NCI-H748 (cell line): ENCODE measurements around the gene CEP112.

Experiments
- DNase-seq: peaks from one replicate; lab custom pipeline; 2025; ENCODE audit not compliant: unreplicated experiment; lab: John Stamatoyannopoulos, UW

The CEP112 gene

GRCh38 chr17:65618516-65618915, 573.4 kb downstream of the CEP112 start:
- DNase-seq, result no peak

DNA sequence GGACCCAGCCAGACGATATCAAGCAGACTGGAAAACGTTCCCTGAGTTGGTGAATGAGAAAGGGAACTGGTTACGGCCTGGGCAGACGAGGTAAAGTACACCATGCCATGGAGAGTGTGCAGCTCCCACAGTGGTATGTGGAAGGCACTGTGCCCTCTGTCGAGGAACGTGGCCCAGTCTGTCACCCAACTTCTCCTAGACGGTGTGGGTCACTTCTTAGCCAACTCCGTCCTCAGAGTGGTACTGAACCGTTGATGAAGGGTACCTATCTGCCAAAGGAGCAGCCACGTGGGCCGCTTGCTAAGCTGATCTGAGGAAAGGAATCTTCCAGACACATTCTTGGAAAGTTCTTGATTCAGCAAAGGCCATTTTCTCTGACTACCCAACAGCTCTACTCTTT, 574.4 kb downstream of the CEP112 start:
- DNase-seq, result no peak

GRCh38 chr17:65609749-65610148, 582.2 kb downstream of the CEP112 start:
- no peak for DNase-seq

DNA sequence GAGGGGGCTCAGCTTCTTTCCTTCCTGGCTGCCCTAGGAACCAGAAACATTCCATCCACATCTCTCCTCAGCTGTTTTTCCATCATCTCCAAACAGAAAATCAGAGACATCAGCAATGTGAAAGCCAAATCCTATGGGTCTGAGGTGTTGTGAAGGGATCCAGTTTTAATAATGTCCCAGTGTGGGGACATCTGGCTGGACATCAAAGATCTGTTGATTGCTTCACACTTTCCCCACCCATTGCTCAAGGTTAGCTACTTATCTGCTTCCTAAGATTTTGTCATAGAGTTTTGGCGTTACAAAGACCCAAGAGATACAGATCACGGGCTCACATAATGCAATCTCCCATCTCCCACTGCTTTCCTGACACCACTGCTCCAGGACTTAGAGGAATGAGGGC, 582.6 kb downstream of the CEP112 start:
- DNase-seq, result no peak

- DNase-seq, result no peak
Observed at GRCh38 chr17:65604070-65604469, 587.9 kb downstream of the CEP112 start.

GRCh38 chr17:65601881-65602280, 590.1 kb downstream of the CEP112 start:
- DNase-seq, result no peak

DNA sequence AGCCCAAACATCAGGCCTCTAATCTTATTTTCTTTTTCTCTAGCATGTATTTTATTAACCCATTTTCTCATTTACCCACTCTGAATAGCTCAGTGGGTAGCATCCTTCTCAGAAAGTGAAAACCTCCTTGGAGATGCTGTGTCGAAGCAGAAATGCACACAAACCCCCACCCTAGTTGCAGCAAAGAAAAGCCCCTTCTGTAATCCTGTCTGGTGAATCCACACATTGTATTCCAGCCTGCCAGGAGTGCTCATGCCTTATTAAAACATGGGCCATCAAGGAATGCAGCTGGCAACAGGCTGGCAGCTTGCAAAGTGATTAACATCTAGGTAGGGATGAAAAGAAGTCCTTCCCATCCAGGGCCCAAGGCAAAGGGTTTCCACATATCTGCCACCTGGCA, 590.8 kb downstream of the CEP112 start:
- DNase-seq, result no peak

- no peak for DNase-seq
Observed at GRCh38 chr17:65600518-65600917, 591.4 kb downstream of the CEP112 start.

GRCh38 chr17:65599650-65600049, 592.3 kb downstream of the CEP112 start:
- no peak for DNase-seq

DNA sequence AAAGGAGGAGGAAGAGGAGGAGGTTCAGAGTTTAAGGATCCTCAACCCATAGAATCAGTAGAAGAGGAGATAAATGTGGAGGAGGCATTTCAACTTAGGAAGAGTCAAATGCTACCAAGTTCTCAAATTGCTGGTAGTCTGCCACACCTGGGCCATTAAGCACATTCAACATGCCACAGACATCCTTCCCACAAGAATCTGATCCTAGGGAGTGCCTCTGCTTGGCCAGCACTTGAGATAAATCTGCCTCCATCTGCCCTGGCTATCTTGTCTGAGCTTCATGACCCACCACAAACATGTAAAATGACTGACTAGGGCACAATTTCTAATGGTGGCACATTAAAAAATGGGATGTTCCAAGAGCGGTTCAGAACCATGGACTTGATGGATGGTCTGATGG, 593.2 kb downstream of the CEP112 start:
- no peak for DNase-seq

GRCh38 chr17:65595071-65595656, 596.8 kb downstream of the CEP112 start:
- no peak for DNase-seq

DNA sequence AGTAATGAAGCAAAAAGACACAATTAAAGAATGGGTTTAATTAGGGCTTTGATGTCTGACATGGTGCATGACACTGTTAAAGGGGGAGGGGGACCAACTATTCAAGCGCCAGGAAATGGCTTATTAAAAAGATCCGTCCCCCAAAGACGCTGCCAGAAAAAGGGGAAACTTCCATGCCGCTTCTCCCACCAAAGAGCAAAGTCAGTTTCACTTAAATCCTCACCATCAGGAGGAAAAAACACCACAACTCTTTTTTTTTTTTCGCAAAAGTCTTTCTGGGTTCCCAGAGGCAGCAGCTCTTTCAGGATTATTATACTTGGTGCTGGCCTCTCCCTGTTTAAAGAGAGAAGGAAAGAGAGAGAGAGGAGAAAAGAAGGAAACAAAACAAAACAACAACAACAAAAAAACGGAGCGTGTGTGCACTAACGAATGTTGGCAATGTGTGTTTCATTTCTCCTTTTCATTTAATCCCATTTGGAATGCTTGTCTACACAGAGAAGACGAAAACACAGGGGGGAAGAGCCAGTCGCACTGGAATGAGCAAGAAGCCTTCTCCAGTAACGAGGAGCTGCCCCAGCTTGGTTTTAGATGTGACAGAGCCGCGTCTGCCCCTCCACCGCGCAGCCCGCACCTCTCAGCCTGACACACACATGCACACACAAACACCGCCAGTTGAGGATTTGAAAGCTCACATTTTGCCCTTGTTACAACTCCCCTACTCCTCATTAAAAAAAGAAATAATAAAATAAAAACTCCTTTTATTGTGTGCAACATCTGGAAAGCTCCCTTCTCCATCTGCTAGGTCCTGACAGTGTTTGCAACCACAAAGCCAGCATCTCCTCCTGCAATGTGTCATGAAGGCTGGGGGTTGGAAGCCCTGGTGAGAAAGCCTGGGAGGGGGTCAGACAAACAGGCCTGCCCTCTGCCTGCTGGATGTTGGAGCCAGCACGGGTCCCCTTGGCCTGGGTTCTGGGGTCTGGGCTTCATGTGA, 597.8 kb downstream of the CEP112 start:
- no peak for DNase-seq

DNA sequence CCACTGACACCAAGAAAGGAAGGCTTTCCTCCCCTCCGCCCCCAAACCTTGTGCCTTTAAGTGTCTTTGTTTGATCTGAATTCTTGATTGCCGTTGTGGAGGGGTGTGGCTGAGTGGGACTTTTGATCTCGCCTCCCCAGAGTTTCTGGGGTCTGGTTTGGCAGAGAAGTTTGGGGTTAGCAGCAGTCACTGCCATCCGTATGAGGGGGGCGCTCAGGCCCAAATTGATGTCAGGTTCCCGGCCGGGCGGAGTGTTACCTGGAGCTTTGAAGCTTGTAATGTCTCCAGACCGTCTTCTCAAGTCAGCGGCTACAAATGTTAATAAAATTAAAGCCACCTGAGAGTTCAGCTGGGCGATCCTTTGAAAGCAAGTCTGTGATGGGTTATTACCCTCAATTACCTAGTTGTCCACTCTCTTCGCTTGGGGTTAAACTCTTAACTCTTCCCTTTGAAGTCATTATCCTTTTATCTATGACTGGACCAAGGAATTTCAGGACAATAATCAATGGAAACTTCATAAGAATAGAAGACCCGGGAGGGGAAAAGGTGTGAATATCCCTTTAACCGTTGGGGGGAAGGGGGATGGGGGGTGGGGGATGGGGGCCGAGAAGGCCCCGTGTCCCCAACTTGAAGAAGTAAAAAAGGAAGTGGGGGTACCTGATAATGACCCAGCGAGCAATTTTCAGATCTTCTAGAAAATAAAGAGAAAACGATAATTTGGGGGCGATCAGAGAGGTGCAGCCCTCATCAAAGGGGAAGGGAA, 598.7 kb downstream of the CEP112 start:
- no peak for DNase-seq

- DNase-seq, result no peak
Observed at GRCh38 chr17:65592125-65592965, 599.6 kb downstream of the CEP112 start.

- no peak for DNase-seq
Observed at GRCh38 chr17:65589321-65589720, 602.6 kb downstream of the CEP112 start.

DNA sequence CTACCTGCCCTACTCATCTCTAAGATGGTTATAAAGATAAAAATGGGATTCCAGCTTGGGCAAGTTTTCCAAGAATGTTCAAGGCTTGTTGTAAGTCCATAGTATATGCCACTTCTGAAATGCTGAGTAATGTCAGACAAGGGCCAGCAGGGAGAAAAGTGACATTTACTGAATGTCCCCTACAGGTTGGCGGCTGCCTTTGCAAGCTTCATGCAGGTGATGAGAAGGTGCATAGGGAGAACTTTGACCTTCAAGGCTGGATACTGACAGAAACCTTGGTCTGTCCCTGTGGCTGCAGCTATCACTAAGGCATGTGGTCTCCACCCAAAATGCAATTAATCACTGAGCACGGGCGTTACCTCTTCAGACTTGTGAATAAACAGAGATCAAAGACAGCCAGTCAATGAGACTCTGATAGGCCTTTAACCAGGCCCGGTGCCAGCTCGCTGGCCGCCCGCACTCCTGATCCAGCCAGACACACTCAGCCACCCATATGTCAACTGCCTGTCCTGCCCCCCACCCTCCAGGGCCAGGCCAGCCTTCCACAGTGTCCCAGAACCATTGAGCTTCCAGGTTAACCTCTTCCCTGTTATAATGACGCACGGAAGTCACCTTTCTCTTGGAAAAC, 603.6 kb downstream of the CEP112 start:
- peak; percentile 93 for DNase-seq

DNA sequence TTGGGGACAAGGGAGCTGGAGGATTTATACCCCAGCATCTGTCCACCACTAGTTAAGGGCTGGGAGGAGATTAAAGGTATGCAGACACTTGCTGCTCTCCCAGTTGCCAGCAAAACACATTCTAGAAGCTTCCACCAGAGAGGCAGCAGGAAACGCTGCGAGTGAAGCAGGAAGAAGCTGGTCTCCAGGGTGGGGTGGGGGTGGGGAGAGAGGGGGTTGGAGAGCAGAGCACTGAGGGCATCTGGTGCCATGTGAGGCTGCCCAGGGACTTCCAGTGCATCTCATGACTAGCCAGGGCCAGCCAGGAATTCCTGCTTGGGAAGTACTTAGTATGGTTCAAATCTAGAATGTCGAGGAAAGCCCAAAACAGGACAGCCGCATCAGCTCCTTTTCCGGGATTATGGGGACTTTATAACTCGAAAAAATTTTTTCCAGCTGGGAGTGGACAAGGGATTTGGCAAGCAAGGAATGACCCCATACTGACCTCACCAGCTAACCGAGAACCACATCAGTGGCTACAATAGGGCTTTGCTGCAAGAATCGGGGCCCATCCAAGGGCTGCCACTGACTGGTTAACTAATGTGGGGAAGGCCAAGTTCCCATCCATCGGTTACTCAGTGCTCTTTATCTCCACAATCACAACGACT, 604.3 kb downstream of the CEP112 start:
- DNase-seq, result no peak

GRCh38 chr17:65586899-65587298, 605.0 kb downstream of the CEP112 start:
- DNase-seq, result no peak
